MM.1S (cell line): ENCODE data around the gene GLCCI1.

Experiments used
- DNase-seq: peaks from one replicate; pipeline ENCODE4 v3.0.0-alpha.2; 2015
- H2AFZ ChIP-seq: fragments of 300-600 bp; sonication (generic); 2 replicates; pipeline ENCODE4 v1.6.0; 2016; ENCODE audit warnings: antibody characterized with exemption, low read length
- H3F3A ChIP-seq: fragments of 300-600 bp; sonication (generic); 2 replicates; pipeline ENCODE4 v1.6.1; 2016; ENCODE audit warnings: mild to moderate bottlenecking, antibody characterized with exemption, low read length, moderate library complexity, mixed read lengths; ENCODE audit not compliant: insufficient read depth
- H3K27ac ChIP-seq: fragments of 300-600 bp; sonication (generic); 2 replicates; pipeline ENCODE4 v1.5.1; 2016; ENCODE audit warnings: mild to moderate bottlenecking, low read length
- H3K27me3 ChIP-seq: fragments of 300-600 bp; sonication (generic); replicated peaks from 2 replicates; pipeline ENCODE4 v1.6.0; 2016; ENCODE audit warnings: low read length; ENCODE audit not compliant: insufficient read depth
- H3K36me3 ChIP-seq: fragments of 300-600 bp; sonication (generic); replicated peaks from 2 replicates; pipeline ENCODE4 v1.6.1; 2016; ENCODE audit warnings: mild to moderate bottlenecking, low read length, mixed read lengths; ENCODE audit not compliant: insufficient read depth
- H3K4me1 ChIP-seq: fragments of 300-600 bp; sonication (generic); 2 replicates; pipeline ENCODE4 v1.6.1; 2016; ENCODE audit warnings: low read length, mixed read lengths
- H3K4me2 ChIP-seq: fragments of 300-600 bp; sonication (generic); 2 replicates; pipeline ENCODE4 v1.6.0; 2016; ENCODE audit warnings: low read depth, low read length
- H3K4me3 ChIP-seq: fragments of 300-600 bp; sonication (generic); 2 replicates; pipeline ENCODE4 v1.5.1; 2016; ENCODE audit warnings: low read length, mixed read lengths
- H3K79me2 ChIP-seq: fragments of 300-600 bp; sonication (generic); 2 replicates; pipeline ENCODE4 v1.6.1; 2016; ENCODE audit warnings: mixed run types, low read length, mixed read lengths
- H3K9ac ChIP-seq: fragments of 300-600 bp; sonication (generic); 2 replicates; pipeline ENCODE4 v1.6.1; 2016; ENCODE audit warnings: low read length, mixed read lengths
- H3K9me2 ChIP-seq: fragments of 300-600 bp; sonication (generic); replicated peaks from 2 replicates; pipeline ENCODE4 v1.6.1; 2016; ENCODE audit warnings: mild to moderate bottlenecking, low read length, mixed read lengths; ENCODE audit not compliant: insufficient read depth
- H3K9me3 ChIP-seq: fragments of 300-600 bp; sonication (generic); replicated peaks from 2 replicates; pipeline ENCODE4 v1.6.1; 2016; ENCODE audit warnings: mild to moderate bottlenecking, low read length, mixed read lengths; ENCODE audit not compliant: insufficient read depth
- H4K20me1 ChIP-seq: fragments of 300-600 bp; sonication (generic); 2 replicates; pipeline ENCODE4 v1.6.1; 2016; ENCODE audit warnings: mild to moderate bottlenecking, low read length, moderate library complexity, mixed read lengths; ENCODE audit not compliant: insufficient read depth
- EZH2 ChIP-seq: fragments of 300-600 bp; sonication (generic); optimal IDR thresholded peaks from 2 replicates; pipeline ENCODE3; 2017; ENCODE audit warnings: low read depth, mild to moderate bottlenecking, antibody characterized with exemption, low read length, mixed read lengths
- EZH2phosphoT487 ChIP-seq: fragments of 300-600 bp; sonication (generic); IDR thresholded peaks from 2 replicates; pipeline ENCODE4 v1.6.1; 2018; ENCODE audit warnings: antibody characterized with exemption, low read length
- TF ChIP-seq, protein P1 (sequence below): fragments of 300-600 bp; sonication (generic); IDR thresholded peaks from 2 replicates; pipeline ENCODE4 v1.5.1; 2016; ENCODE audit warnings: antibody characterized with exemption, low read length, mixed read lengths

GLCCI1 gene

DNA sequence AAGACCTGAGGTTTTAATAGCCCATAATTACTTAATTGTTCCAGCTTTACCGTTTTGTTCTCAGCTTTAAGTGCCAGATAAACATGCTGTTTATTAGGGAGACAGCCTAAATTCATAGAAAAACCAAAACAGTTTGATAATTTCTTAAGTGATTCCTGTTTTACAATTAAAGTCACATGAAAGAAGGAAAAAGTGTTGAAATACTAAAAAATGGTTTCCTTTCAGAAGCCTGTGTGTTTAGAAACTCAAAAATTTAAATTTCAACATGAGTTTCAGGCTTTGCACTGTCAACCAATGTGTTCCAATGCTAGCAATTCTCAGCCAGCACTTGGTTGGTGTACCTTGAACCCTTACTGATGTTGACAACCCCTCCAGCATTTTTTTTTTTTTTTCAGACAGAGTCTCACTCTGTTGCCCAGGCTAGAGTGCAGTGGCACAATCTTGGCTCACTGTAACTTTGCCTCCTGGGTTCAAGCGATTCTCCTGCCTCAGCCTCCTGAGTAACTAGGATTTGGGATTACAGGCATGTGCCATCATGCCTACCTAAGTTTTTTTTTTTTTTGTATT lies 158.1 kb downstream of the GLCCI1 start:
- TF ChIP-seq EZH2 (no peak), EZH2phosphoT487 (no peak)
- TF ChIP-seq, protein P1, sequence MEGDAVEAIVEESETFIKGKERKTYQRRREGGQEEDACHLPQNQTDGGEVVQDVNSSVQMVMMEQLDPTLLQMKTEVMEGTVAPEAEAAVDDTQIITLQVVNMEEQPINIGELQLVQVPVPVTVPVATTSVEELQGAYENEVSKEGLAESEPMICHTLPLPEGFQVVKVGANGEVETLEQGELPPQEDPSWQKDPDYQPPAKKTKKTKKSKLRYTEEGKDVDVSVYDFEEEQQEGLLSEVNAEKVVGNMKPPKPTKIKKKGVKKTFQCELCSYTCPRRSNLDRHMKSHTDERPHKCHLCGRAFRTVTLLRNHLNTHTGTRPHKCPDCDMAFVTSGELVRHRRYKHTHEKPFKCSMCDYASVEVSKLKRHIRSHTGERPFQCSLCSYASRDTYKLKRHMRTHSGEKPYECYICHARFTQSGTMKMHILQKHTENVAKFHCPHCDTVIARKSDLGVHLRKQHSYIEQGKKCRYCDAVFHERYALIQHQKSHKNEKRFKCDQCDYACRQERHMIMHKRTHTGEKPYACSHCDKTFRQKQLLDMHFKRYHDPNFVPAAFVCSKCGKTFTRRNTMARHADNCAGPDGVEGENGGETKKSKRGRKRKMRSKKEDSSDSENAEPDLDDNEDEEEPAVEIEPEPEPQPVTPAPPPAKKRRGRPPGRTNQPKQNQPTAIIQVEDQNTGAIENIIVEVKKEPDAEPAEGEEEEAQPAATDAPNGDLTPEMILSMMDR, result no peak
- no peaks in the 10 kb centered on the region for H4K20me1 ChIP-seq
- H3K4me3 ChIP-seq, result no peak overlapping the region
- H3K79me2 ChIP-seq, result no peaks in the 10 kb centered on the region
- no peaks in the 10 kb centered on the region for H3K9me2 ChIP-seq
- H3K36me3 ChIP-seq, result no peaks in the 10 kb centered on the region
- no peak for DNase-seq
- no peak overlapping the region for H2AFZ ChIP-seq
- H3K27ac ChIP-seq, result peak overlapping the region; percentile 69; the same call in 1 of the 2 replicates
- no peaks in the 10 kb centered on the region for H3K9me3 ChIP-seq
- H3K27me3 ChIP-seq, result no peaks in the 10 kb centered on the region
- H3F3A ChIP-seq, result peaks cover 15% of the 10 kb centered on the region
- peak overlapping the region; percentile 48; the same call in 1 of the 2 replicates for H3K4me2 ChIP-seq
- peaks cover 35% of the 10 kb centered on the region for H3K4me1 ChIP-seq
- no peak overlapping the region for H3K9ac ChIP-seq

DNA sequence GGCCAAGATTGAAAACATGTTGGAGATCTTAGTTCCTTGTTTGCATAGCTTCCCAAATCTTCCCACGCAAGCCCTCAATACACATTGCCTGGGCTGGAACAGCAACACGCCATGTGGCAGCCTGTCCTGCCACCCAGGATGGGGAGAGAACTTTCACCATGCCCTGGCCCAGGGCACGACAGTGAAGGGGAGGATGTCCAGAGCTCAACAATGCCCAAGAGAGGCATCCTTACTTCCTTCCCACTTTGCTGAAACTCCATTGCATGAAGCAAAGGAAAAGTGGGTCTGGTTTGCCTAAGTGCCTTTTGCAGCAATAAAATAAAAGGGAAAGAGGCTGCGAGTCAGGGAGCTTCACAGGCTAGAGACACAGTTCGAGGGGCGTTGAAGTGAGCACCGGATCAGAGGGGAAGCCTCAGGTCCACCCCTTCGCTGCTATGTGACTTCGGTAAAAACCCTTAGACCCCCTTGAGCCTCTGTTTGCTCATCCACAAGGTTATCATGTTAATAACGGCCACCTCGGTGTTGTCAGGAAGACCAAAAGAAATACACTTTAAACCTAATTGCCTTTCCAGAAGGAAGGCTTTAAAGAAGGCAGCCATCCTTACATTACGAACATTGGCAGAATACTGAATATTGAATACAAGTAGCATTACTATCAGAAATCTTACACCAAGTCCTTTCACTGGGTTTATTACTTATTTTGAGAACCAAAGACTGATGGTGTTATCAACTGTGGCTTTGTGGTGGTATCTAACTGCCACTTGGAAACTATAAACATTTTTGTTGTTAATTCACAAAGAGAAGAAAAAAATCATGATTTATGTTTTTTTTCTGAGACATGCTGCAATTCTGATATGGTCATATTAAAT lies 160.1 kb downstream of the GLCCI1 start:
- H4K20me1 ChIP-seq, result no peaks in the 10 kb centered on the region
- no peak overlapping the region for H2AFZ ChIP-seq
- H3K9ac ChIP-seq, result no peak overlapping the region
- no peaks in the 10 kb centered on the region for H3K9me3 ChIP-seq
- no peaks in the 10 kb centered on the region for H3K36me3 ChIP-seq
- no peaks in the 10 kb centered on the region for H3K27me3 ChIP-seq
- peak overlapping the region; percentile 9; the same call in 1 of the 2 replicates for H3K27ac ChIP-seq
- TF ChIP-seq, protein P1, result no peak
- no peak for TF ChIP-seq EZH2phosphoT487
- no peak for TF ChIP-seq EZH2
- no peak for DNase-seq
- H3K9me2 ChIP-seq, result no peaks in the 10 kb centered on the region
- peaks cover 26% of the 10 kb centered on the region for H3F3A ChIP-seq
- H3K4me3 ChIP-seq, result no peak overlapping the region
- 0 out of 2 replicates have a peak overlapping the region, but pooled peaks have one; percentile 24 for H3K4me2 ChIP-seq
- no peaks in the 10 kb centered on the region for H3K79me2 ChIP-seq
- H3K4me1 ChIP-seq, result peaks cover 55% of the 10 kb centered on the region

DNA sequence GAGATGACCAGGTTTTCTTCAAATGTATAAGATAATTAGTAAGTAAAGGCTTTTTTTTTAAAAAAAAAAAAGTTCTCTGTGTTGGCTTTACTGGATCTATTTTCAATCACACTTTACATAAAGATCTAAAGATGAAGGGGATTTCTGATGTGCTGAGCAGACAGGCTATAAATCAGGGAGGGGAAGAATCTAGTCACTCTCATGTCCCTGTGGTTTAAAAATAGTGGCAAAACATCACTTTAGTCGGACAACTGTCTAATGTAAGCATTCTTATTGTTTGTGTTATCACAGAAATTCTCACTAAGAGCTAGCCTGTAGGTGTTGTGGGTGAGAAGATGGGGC lies 160.7 kb downstream of the GLCCI1 start:
- peak; percentile 34 for DNase-seq
- no peaks in the 10 kb centered on the region for H3K9me2 ChIP-seq
- no peak overlapping the region for H3K9ac ChIP-seq
- peaks cover 30% of the 10 kb centered on the region for H3F3A ChIP-seq
- H3K4me1 ChIP-seq, result peaks cover 60% of the 10 kb centered on the region
- H3K27me3 ChIP-seq, result no peaks in the 10 kb centered on the region
- H3K79me2 ChIP-seq, result no peaks in the 10 kb centered on the region
- no peak overlapping the region for H3K4me3 ChIP-seq
- peak overlapping the region; percentile 9; the same call in 1 of the 2 replicates for H3K27ac ChIP-seq
- no peaks in the 10 kb centered on the region for H4K20me1 ChIP-seq
- no peak for TF ChIP-seq EZH2phosphoT487
- no peak for TF ChIP-seq EZH2
- TF ChIP-seq, protein P1, result no peak
- H3K36me3 ChIP-seq, result no peaks in the 10 kb centered on the region
- 0 out of 2 replicates have a peak overlapping the region, but pooled peaks have one; percentile 24 for H3K4me2 ChIP-seq
- H2AFZ ChIP-seq, result no peak overlapping the region
- H3K9me3 ChIP-seq, result no peaks in the 10 kb centered on the region
